OCI-LY1 (cell line): ENCODE measurements around the gene C9orf40.

Source experiments
- H2AFZ ChIP-seq: fragments of 200-600 bp; sonication (generic), shearing (Covaris generic); 2 replicates; pipeline ENCODE4 v1.6.0; 2014; ENCODE audit warnings: antibody characterized with exemption, mild to moderate bottlenecking, low read length
- H3F3A ChIP-seq: fragments of 200-600 bp; sonication (generic), shearing (Covaris generic); 2 replicates; pipeline ENCODE4 v1.6.0; 2014; ENCODE audit warnings: mild to moderate bottlenecking, antibody characterized with exemption, low read length, moderate library complexity; ENCODE audit not compliant: insufficient read depth
- H3K27ac ChIP-seq: fragments of 200-600 bp; sonication (generic); 2 replicates; pipeline ENCODE4 v1.5.1; 2014; ENCODE audit warnings: low read length, mixed run types, mild to moderate bottlenecking, low read depth; ENCODE audit not compliant: poor library complexity, severe bottlenecking
- H3K27me3 ChIP-seq: fragments of 200-600 bp; sonication (generic); 2 replicates; pipeline ENCODE4 v1.6.0; 2014; ENCODE audit warnings: antibody characterized with exemption, mild to moderate bottlenecking, low read length, moderate library complexity; ENCODE audit not compliant: insufficient read depth
- H3K36me3 ChIP-seq: fragments of 200-600 bp; sonication (generic); 2 replicates; pipeline ENCODE4 v1.6.1; 2014; ENCODE audit warnings: mild to moderate bottlenecking, antibody characterized with exemption, low read length, moderate library complexity, mixed read lengths; ENCODE audit not compliant: insufficient read depth
- H3K4me1 ChIP-seq: fragments of 200-600 bp; sonication (generic); 2 replicates; pipeline ENCODE4 v1.5.1; 2014; ENCODE audit warnings: mild to moderate bottlenecking, low read length, moderate library complexity; ENCODE audit not compliant: insufficient read depth, severe bottlenecking
- H3K4me2 ChIP-seq: fragments of 200-600 bp; sonication (generic), shearing (Covaris generic); 2 replicates; pipeline ENCODE4 v1.6.1; 2014; ENCODE audit warnings: low read length
- H3K4me3 ChIP-seq: fragments of 200-600 bp; sonication (generic); 2 replicates; pipeline ENCODE4 v1.5.1; 2014; ENCODE audit warnings: low read length, low read depth, mild to moderate bottlenecking, mixed read lengths; ENCODE audit not compliant: poor library complexity, severe bottlenecking
- H3K79me2 ChIP-seq: fragments of 200-600 bp; shearing (Covaris generic); 2 replicates; pipeline ENCODE4 v1.6.1; 2016; ENCODE audit warnings: mixed run types, low read length, mixed read lengths; ENCODE audit not compliant: insufficient read depth
- H3K9ac ChIP-seq: fragments of 200-600 bp; sonication (generic), shearing (Covaris generic); 2 replicates; pipeline ENCODE4 v1.6.1; 2014; ENCODE audit warnings: mild to moderate bottlenecking, low read length, mixed read lengths
- H3K9me2 ChIP-seq: fragments of 200-600 bp; sonication (generic), shearing (Covaris generic); 2 replicates; pipeline ENCODE4 v1.6.1; 2014; ENCODE audit warnings: low read depth, mild to moderate bottlenecking, low read length, mixed read lengths
- H3K9me3 ChIP-seq: fragments of 200-600 bp; shearing (Covaris generic); 2 replicates; pipeline ENCODE4 v1.6.1; 2014; ENCODE audit warnings: low read length, mixed read lengths
- H4K20me1 ChIP-seq: fragments of 200-600 bp; sonication (generic), shearing (Covaris generic); 2 replicates; pipeline ENCODE4 v1.6.0; 2016; ENCODE audit warnings: mild to moderate bottlenecking, low read length; ENCODE audit not compliant: insufficient read depth
- CTCF ChIP-seq: fragments of 200-600 bp; sonication (generic), shearing (Covaris generic); IDR thresholded peaks from 2 replicates; pipeline ENCODE4 v1.5.1; 2017; ENCODE audit warnings: mild to moderate bottlenecking, antibody characterized with exemption, low read length, moderate library complexity, mixed read lengths
- EZH2 ChIP-seq: fragments of 200-600 bp; sonication (generic), shearing (Covaris generic); IDR thresholded peaks from 2 replicates; pipeline ENCODE4 v1.8.0; 2017; ENCODE audit warnings: borderline replicate concordance, mixed run types, mild to moderate bottlenecking, antibody characterized with exemption, low read length, moderate library complexity, mixed read lengths

The C9orf40 gene

DNA sequence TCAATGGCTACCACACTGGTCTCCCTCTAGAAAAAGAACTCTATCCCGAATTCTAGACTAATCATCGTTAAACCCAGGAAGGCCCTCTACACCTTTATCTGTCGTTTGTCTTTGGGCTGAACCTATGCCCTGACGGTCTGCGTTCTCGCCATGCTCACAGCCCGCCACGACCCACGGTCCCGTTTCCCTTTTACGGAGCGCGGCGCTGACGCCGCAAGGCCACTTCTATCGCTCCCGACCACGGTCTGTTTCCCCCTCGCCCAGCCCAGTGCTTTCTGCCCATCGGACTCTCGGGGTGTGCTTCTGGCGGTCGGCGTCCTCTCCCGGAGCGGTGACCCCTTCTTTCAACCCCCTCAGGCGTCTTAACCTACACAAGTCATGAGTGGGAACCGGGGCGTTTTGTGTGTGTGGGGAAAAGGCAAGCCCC lies 974 bp downstream of the C9orf40 start:
- Histone ChIP-seq H3K9me2 (no peaks in the 10 kb centered on the region), H3K27ac (peak overlapping the region; percentile 49), H3K36me3 (peaks cover 5% of the 10 kb centered on the region; the same call in 1 of the 2 replicates), H3K4me3 (peak overlapping the region; percentile 95), H3K9ac (peak overlapping the region; percentile 88), H3K27me3 (no peaks in the 10 kb centered on the region), H2AFZ (no peak overlapping the region), H3K79me2 (peaks cover 16% of the 10 kb centered on the region), H3K4me1 (peaks cover 43% of the 10 kb centered on the region), H4K20me1 (no peaks in the 10 kb centered on the region), H3F3A (no peaks in the 10 kb centered on the region), H3K4me2 (peak overlapping the region; percentile 91), H3K9me3 (no peaks in the 10 kb centered on the region)
- TF ChIP-seq CTCF (no peak), EZH2 (no peak)

GRCh38 chr9:74951107-74951720 lies 1.5 kb downstream of the C9orf40 start:
- Histone ChIP-seq H4K20me1 (no peaks in the 10 kb centered on the region), H3K79me2 (peaks cover 16% of the 10 kb centered on the region), H3F3A (no peaks in the 10 kb centered on the region), H3K4me3 (peak overlapping the region; percentile 95), H3K9me2 (no peaks in the 10 kb centered on the region), H2AFZ (no peak overlapping the region), H3K9me3 (no peaks in the 10 kb centered on the region), H3K36me3 (peaks cover 5% of the 10 kb centered on the region; the same call in 1 of the 2 replicates), H3K4me2 (peak overlapping the region; percentile 91), H3K27ac (peak overlapping the region; percentile 49), H3K9ac (peak overlapping the region; percentile 88), H3K4me1 (peaks cover 43% of the 10 kb centered on the region), H3K27me3 (no peaks in the 10 kb centered on the region)
- TF ChIP-seq EZH2 (no peak), CTCF (no peak)

DNA sequence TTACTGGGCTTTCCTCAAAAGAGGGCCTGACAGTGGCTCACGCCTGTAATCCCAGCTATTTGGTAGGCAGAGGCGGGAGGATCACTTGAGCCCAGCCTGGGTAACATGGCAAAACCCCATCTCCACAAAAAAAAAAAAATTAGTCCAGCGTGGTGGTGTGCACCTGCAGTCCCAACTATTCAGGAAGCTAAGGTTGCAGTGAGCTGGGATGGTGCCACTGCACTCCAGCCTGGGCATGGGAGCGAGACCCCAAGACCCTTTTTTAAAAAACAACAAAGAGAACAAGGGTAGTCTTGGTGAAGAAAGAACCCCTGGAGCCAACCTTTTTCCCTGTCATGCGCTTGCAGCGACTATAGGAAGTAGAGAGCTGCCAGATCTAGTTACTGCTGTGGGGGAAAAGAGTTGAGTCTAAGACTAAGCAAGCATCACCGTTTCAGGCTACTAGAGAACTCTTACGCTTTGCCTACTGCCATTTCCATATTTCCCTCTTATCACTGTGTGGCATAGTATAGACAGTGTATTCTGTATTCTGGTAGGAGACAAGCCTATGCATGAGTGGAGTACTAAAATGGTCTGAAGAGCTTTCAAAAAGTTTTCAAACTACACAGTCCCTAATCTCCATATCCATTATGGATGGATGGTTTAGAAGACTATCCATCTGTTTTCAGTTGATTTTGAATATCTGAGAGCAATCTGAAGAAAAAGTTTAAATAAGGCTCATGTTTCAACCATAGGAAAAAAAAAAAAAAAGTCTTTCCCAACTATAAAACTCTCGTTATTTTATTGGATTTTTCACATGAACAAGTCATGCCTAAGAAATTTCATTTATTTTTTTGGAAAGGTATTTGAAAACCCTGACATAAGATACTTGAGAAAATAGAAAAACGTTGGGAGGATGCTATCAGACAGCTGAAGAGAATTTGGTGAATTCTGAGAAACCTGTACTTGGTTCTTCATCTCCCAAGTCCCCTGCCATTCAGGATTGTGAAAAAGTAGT lies 2.6 kb downstream of the C9orf40 start:
- Histone ChIP-seq H3F3A (no peaks in the 10 kb centered on the region), H3K27ac (no peak overlapping the region), H3K9me2 (no peaks in the 10 kb centered on the region), H3K9me3 (no peaks in the 10 kb centered on the region), H3K4me3 (peak overlapping the region; percentile 12), H3K36me3 (peaks cover 5% of the 10 kb centered on the region; the same call in 1 of the 2 replicates), H3K4me1 (peaks cover 43% of the 10 kb centered on the region), H3K4me2 (peak overlapping the region; percentile 31; the same call in 1 of the 2 replicates), H3K79me2 (peaks cover 16% of the 10 kb centered on the region), H3K27me3 (no peaks in the 10 kb centered on the region), H2AFZ (no peak overlapping the region), H4K20me1 (no peaks in the 10 kb centered on the region), H3K9ac (no peak overlapping the region)
- TF ChIP-seq CTCF (no peak), EZH2 (no peak)
